Psoas muscle (tissue), 8 donors: ENCODE results near the gene TMEM269. TPM values are rescaled to one million over a fixed set of nuclear protein-coding genes. Genes with fewer than 3 reads are reported as not detected.

Source experiments
- ATAC-seq, 4 donors: fragments of 200-7000 bp; cut with Tn5 transposase; one replicate each; pipeline ENCODE4 v1.9.1; 2020; ENCODE audit warnings: moderate library complexity in 3 of 4, mild to moderate bottlenecking in 2 of 4
- DNase-seq, 2 donors: peaks; one replicate each; pipeline ENCODE4 v3.0.0-alpha.2; 2020
- H3K27ac ChIP-seq: fragments of 200-600 bp; one replicate; pipeline ENCODE4 v1.8.0; 2022
- H3K27me3 ChIP-seq, 3 donors: fragments of 200-600 bp in 1 of 3; one replicate each; pipeline versions ENCODE4 v1.6.1 to v1.8.0; 2013 to 2022; ENCODE audit warnings: low read length in 2 of 3, mild to moderate bottlenecking in 2 of 3, moderate library complexity in 1 of 3; ENCODE audit not compliant: insufficient read depth in 3 of 3
- H3K36me3 ChIP-seq, 2 donors: fragments of 200-600 bp in 1 of 2; one replicate each; pipeline versions ENCODE4 v1.6.1 to v1.8.0; 2013 to 2022; ENCODE audit warnings: low read depth in 1 of 2, mild to moderate bottlenecking in 1 of 2, moderate library complexity in 1 of 2; ENCODE audit not compliant: insufficient read depth in 1 of 2
- H3K4me1 ChIP-seq: fragments of 200-600 bp; one replicate; pipeline ENCODE4 v1.8.0; 2022
- H3K4me3 ChIP-seq: fragments of 200-600 bp; one replicate; pipeline ENCODE4 v1.8.0; 2022; ENCODE audit warnings: mild to moderate bottlenecking
- H3K9me3 ChIP-seq: fragments of 200-600 bp; one replicate; pipeline ENCODE4 v1.8.0; 2022
- WGBS, 3 donors: extraction: QIAGEN DNeasy Blood & Tissue Kit; methylation state at CpG; one replicate each; pipeline versions ENCODE4 v1.1.6 to v1.1.7; 2013; 5-methylcytosine and 5-hydroxymethylcytosine counted together
- intact Hi-C, 2 donors: fragments of 100-400 bp; cut with DNase I; formaldehyde crosslinking; loops; one replicate each; pipeline versions ENCODE4 v1.11.0 to v1.14.2; 2022
- polyA plus RNA-seq, 3 donors: library from polyadenylated mRNA; stranded (reverse); fragments of 200-250 nt; gene quantifications; one replicate each; pipeline ENCODE4 v1.2.3, GENCODE V29; 2013
- total RNA-seq, 4 donors: library from RNA; stranded (reverse); fragmentation: NEBNext Ultra II Directional in 2 of 4; extraction: Animal tissue kit (Norgen Biotek cat#: 25700) in 2 of 4; gene quantifications; one replicate each; pipeline versions ENCODE4 v1.2.1 to v1.2.4, GENCODE V29; 2021 to 2023
- TF ChIP-seq, protein P1 (sequence below): fragments of 200-600 bp; IDR thresholded peaks from one replicate; pipeline ENCODE4 v1.8.0; 2022; ENCODE audit warnings: antibody characterized with exemption
- donor health status: healthy with polysubstance abuse.
- donor health status: DM: no; HTN: no; CAD: no; lungs with moderate emphysema.
- donor health status: Bipolar disorder and iron deficiency.
- donor health status: healthy.
- donor health status: DM: yes; HTN: yes; CAD: no.
- donor health status: DM: no; HTN: no; CAD: no.
- donor health status: DM: no; HTN: no; CAD: no.
- donor health status: DM: yes; HTN: yes; CAD: no.

Gene TMEM269
- total and polyA plus RNA-seq, 7 donors: 0.05 to 0.89 (median 0.15) TPM

DNA sequence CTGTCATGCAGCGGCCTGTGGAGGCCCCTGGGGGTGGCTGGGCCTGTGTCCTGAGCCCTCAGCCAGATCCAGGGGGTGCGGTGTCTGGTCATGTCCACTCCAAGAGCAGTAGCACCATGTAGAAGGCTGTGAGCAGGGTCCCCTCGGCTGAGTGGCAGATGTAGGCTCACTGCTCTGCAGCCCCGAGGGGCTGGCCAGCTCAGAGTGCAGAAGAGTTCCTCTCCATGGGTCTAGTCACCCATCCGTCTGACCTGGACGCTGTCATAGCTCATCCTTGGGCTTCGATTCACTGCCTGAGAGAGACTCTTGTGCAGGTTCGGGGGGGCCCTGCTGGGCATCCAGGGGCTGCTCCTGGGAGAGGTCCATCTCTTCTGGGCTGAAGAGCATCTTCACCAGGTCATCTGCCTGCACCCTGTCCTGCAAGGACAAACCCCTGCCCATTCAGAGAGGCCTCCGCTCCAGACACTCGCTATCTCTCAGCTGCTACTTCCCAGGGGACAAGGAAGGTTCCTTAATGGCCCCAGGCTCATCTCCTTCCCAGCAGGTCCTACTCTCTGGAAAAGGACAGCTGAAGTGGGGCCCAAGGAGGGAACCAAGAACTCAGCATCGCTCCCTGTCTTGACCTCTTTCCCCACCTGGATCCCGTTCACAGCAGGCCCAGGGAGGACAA, 38.2 kb upstream of the TMEM269 start:
- 91 to 93% (median 92%) methylated on average over 12 of the region's 12 CpGs for WGBS, 3 donors
- Histone ChIP-seq H3K36me3 (peaks cover 0 to 47% of the 10 kb centered on the region in 2 donors), H3K4me3 (no peak overlapping the region), H3K4me1 (no peaks in the 10 kb centered on the region), H3K27ac (no peak overlapping the region), H3K27me3 (no peaks in the 10 kb centered on the region), H3K9me3 (no peaks in the 10 kb centered on the region)
- ATAC-seq: peak in 1 of 4 donors; percentile 8
- peak in 1 of 2 donors; percentile 25 for DNase-seq
- TF ChIP-seq, protein P1, sequence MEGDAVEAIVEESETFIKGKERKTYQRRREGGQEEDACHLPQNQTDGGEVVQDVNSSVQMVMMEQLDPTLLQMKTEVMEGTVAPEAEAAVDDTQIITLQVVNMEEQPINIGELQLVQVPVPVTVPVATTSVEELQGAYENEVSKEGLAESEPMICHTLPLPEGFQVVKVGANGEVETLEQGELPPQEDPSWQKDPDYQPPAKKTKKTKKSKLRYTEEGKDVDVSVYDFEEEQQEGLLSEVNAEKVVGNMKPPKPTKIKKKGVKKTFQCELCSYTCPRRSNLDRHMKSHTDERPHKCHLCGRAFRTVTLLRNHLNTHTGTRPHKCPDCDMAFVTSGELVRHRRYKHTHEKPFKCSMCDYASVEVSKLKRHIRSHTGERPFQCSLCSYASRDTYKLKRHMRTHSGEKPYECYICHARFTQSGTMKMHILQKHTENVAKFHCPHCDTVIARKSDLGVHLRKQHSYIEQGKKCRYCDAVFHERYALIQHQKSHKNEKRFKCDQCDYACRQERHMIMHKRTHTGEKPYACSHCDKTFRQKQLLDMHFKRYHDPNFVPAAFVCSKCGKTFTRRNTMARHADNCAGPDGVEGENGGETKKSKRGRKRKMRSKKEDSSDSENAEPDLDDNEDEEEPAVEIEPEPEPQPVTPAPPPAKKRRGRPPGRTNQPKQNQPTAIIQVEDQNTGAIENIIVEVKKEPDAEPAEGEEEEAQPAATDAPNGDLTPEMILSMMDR: no peak
- intact Hi-C loops: loop anchor here (2.0 to 10.0 kb wide), 4 partner anchors 168 to 599 kb away; partner anchors contain the start of gene GUCA2B (in 1 of the 2)

DNA sequence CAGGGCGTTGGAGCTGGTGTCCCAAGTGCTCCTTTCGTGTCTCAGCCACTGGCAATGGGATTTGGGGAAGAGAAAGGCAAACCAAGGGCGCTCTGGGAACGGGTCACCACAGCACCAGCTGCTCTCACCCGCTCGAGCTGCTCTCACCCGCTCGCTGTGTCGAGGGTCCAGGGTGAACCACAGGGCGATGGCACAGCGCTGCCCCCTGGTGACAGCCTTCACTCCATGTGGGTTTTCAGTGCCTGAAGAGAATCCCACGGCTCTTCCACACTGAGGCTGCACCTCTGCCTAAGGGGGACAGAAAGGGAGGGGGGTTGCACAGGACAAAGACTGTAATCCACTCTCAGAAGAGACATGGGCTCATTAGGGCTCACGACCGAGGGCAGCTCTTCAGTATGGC, 37.7 kb upstream of the TMEM269 start:
- intact Hi-C loops: loop anchor here (2.0 to 10.0 kb wide), 4 partner anchors 168 to 600 kb away; partner anchors contain the start of gene GUCA2B (in 1 of the 2)
- no peaks in the 10 kb centered on the region for H3K27me3 ChIP-seq
- TF ChIP-seq, protein P1: peak; percentile 50
- ATAC-seq: peak; percentile 61 to 74 (median 65)
- DNase-seq: peak in 1 of 2 donors; percentile 72
- whole genome bisulfite sequencing, 3 donors: 60 to 69% (median 64%) methylated on average over 14 of the region's 14 CpGs
- H3K27ac ChIP-seq: no peak overlapping the region
- no peak overlapping the region for H3K4me3 ChIP-seq
- peaks cover 0 to 52% of the 10 kb centered on the region in 2 donors for H3K36me3 ChIP-seq
- no peaks in the 10 kb centered on the region for H3K4me1 ChIP-seq
- no peaks in the 10 kb centered on the region for H3K9me3 ChIP-seq

DNA sequence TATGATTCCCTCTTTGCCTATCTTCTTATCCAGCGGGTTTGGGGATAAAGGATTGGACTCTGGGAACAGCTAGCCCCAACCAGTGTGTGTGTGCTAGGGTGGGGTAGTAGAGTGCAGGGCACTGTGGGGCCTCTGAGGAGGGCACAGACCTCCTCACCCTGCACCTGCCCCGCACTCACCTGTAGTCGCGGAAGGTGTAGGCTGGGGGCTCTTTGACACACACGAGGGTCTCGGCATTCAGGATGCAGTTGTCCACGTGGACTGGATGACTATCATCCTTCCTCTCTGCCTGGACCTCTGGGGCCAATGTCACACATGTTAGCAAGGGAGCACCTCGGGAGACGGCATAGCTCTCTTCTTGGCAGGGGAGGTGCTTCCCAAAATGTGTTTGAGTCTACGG, 36.8 kb upstream of the TMEM269 start:
- peaks cover 3 to 61% of the 10 kb centered on the region in 2 donors for H3K36me3 ChIP-seq
- ATAC-seq (no peak), DNase-seq (peak in 1 of 2 donors; percentile 12)
- no peak overlapping the region for H3K27ac ChIP-seq
- no peaks in the 10 kb centered on the region for H3K9me3 ChIP-seq
- H3K27me3 ChIP-seq: no peaks in the 10 kb centered on the region
- TF ChIP-seq, protein P1: no peak
- intact Hi-C loops: loop anchor here (5.0 to 10.0 kb wide), 3 partner anchors 171 to 601 kb away; partner anchors contain the start of gene GUCA2B (in 1 of the 2)
- no peaks in the 10 kb centered on the region for H3K4me1 ChIP-seq
- H3K4me3 ChIP-seq: no peak overlapping the region
- 80 to 89% (median 82%) methylated on average over 10 of the region's 10 CpGs for WGBS, 3 donors

DNA sequence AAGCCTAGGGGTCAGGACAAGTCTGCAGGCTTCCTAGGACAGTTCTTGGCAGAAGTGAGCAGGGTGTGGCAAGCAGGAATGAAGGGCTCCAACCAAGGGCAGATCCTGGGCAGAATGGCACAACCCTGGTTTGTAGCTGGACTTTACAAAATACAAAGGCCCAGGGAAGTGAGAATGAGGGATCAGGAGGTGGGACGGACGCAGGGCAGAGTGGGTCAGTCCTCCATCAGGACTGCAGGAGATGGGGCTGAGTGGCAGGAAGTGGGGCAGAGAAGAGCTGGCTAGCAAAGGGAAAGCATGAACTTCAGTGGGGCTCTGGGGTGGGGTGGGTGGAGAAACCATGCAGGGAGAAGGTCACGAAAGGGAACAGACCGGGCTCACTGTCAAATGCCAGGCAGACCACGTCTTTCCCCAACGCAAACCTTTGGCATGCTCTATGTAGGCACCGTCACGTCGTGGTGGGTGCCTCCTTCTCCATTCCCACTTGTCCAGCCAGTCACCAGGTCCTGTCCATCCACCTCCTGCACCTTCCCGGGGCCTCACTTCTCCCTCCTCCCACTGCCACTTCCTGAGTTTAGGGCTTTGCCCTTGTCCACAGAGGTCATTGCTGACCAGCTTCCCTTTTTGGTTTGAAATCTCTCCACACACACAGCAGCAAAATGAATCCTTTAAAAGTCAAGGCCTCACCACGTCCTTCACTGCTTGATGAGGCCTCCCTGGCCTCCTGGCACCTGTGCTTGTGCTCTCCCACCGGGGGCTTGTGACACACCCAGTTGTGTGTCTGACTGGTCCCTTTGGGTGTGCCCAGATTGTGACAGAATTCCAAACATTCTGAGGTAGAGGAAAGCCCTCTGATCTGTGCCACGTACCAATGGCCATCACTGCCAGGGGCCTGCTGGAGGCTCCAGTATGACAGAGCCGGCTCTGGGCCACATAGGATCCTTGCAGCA, 36.1 kb upstream of the TMEM269 start:
- no peaks in the 10 kb centered on the region for H3K9me3 ChIP-seq
- H3K36me3 ChIP-seq: peaks cover 3 to 68% of the 10 kb centered on the region in 2 donors
- no peaks in the 10 kb centered on the region for H3K4me1 ChIP-seq
- ATAC-seq (no peak), DNase-seq (no peak)
- TF ChIP-seq, protein P1: no peak
- 81 to 85% (median 82%) methylated on average over 14 of the region's 14 CpGs for WGBS, 3 donors
- intact Hi-C loops: loop anchor here (5.0 to 10.0 kb wide), 3 partner anchors 171 to 601 kb away; partner anchors contain the start of gene GUCA2B (in 1 of the 2)
- no peaks in the 10 kb centered on the region for H3K27me3 ChIP-seq
- no peak overlapping the region for H3K27ac ChIP-seq
- H3K4me3 ChIP-seq: no peak overlapping the region
